Endothelial cell (in vitro differentiated cells): ENCODE measurements around the gene TGOLN2. TPM values are rescaled to one million over a fixed set of nuclear protein-coding genes. Genes with fewer than 3 reads are reported as not detected.
"Not testable (repeated sequence)": the region's sequence is repeated elsewhere in the genome, so short reads cannot be mapped to it uniquely, and the experiment has no call there.

Source experiments
- DNase-seq: peaks from one replicate; pipeline ENCODE4 v3.0.0; 2021; ENCODE audit warnings: low spot score
- H3K27ac Mint-ChIP-seq: one replicate; pipeline ENCODE4 v1.8.0; 2021; ENCODE audit warnings: mixed read lengths, inconsistent platforms; ENCODE audit not compliant: unreplicated experiment
- H3K27me3 Mint-ChIP-seq: one replicate; pipeline ENCODE4 v1.8.0; 2021; ENCODE audit warnings: mild to moderate bottlenecking, moderate library complexity, mixed read lengths, inconsistent platforms; ENCODE audit not compliant: unreplicated experiment
- H3K36me3 Mint-ChIP-seq: one replicate; pipeline ENCODE4 v1.8.0; 2021; ENCODE audit warnings: mild to moderate bottlenecking, low read depth, mixed read lengths, inconsistent platforms; ENCODE audit not compliant: unreplicated experiment
- H3K4me1 Mint-ChIP-seq: one replicate; pipeline ENCODE4 v1.8.0; 2021; ENCODE audit warnings: mild to moderate bottlenecking, mixed read lengths, inconsistent platforms; ENCODE audit not compliant: unreplicated experiment
- H3K4me3 Mint-ChIP-seq: one replicate; pipeline ENCODE4 v1.8.0; 2021; ENCODE audit warnings: mild to moderate bottlenecking, mixed read lengths, inconsistent platforms; ENCODE audit not compliant: unreplicated experiment
- H3K9me3 Mint-ChIP-seq: one replicate; pipeline ENCODE4 v1.8.0; 2021; ENCODE audit warnings: mixed read lengths, inconsistent platforms; ENCODE audit not compliant: unreplicated experiment
- total RNA-seq: library from RNA; stranded (reverse); fragmentation: NEBNext Ultra II Directional; extraction: Animal tissue kit (Norgen Biotek cat#: 25700); gene quantifications from one replicate; pipeline ENCODE4 v1.2.1, GENCODE V29; 2021; ENCODE audit not compliant: unreplicated experiment
- TF ChIP-seq, protein P1 (sequence below): fragments of 200-600 bp; sonication (generic); IDR thresholded peaks from one replicate; pipeline ENCODE4 v1.5.0; 2021; ENCODE audit warnings: antibody characterized with exemption; ENCODE audit not compliant: unreplicated experiment

The TGOLN2 gene
- total RNA-seq, 1 donor from 2014 or later = 83.1 TPM

DNA sequence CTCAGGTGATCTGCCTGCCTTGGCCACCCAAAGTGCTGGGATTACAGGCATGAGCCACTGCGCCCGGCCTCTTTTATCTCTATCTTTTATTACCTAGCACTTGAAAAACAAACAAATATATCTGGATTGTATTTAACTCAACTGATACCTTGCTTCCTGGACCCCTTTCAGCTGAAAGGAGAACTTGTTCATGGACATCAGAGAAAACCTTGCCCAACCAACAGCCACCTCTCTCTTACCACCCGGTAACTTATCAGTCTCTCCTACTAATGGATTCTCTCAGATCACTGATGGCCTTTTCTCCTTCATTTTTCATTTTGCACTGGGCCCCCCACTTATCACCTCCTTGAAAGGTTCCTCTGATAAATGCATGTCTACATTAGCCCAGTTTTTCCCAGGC, 19.8 kb upstream of the TGOLN2 start:
- no peaks in the 10 kb centered on the region for H3K4me1 Mint-ChIP-seq
- no peaks in the 10 kb centered on the region for H3K9me3 Mint-ChIP-seq
- H3K27ac Mint-ChIP-seq = no peak overlapping the region
- H3K4me3 Mint-ChIP-seq = no peak overlapping the region
- H3K36me3 Mint-ChIP-seq = peaks cover 36% of the 10 kb centered on the region
- H3K27me3 Mint-ChIP-seq = peaks cover 1% of the 10 kb centered on the region
- no peak for DNase-seq
- TF ChIP-seq, protein P1, sequence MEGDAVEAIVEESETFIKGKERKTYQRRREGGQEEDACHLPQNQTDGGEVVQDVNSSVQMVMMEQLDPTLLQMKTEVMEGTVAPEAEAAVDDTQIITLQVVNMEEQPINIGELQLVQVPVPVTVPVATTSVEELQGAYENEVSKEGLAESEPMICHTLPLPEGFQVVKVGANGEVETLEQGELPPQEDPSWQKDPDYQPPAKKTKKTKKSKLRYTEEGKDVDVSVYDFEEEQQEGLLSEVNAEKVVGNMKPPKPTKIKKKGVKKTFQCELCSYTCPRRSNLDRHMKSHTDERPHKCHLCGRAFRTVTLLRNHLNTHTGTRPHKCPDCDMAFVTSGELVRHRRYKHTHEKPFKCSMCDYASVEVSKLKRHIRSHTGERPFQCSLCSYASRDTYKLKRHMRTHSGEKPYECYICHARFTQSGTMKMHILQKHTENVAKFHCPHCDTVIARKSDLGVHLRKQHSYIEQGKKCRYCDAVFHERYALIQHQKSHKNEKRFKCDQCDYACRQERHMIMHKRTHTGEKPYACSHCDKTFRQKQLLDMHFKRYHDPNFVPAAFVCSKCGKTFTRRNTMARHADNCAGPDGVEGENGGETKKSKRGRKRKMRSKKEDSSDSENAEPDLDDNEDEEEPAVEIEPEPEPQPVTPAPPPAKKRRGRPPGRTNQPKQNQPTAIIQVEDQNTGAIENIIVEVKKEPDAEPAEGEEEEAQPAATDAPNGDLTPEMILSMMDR = no peak

DNA sequence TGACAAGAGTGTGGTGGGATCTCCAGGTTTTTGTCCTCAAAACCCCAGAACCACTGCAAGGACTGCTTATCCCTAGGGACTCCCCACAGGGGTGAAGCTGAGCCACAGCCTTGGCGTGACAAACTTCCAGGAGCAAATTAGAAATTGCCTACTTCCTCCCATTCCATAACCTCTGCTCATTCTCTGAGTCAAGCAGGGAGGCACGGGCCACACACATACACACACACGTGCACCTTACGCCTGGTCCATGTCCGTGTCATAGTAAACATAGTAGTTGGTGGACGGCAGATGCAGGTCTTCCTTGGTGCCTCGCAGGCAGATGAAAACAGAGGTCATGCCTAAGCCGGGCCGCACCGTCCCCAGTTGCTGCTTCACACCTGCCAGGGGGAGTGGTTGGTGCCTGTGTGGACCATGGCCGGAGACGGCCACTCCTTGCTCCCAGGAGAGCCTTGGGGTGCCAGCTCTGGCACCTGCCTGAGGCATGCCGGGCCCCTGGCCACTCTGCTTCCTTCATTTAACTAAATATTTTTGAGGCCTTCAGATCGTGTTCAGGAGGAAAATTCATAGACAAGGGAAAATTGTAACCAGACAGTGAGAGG, 16.7 kb upstream of the TGOLN2 start:
- no peak for DNase-seq
- TF ChIP-seq, protein P1 = no peak
- Mint-ChIP-seq H3K4me1 (peaks cover 5% of the 10 kb centered on the region), H3K9me3 (no peaks in the 10 kb centered on the region), H3K27ac (no peak overlapping the region), H3K36me3 (peaks cover 21% of the 10 kb centered on the region), H3K4me3 (no peak overlapping the region), H3K27me3 (peaks cover 3% of the 10 kb centered on the region)

DNA sequence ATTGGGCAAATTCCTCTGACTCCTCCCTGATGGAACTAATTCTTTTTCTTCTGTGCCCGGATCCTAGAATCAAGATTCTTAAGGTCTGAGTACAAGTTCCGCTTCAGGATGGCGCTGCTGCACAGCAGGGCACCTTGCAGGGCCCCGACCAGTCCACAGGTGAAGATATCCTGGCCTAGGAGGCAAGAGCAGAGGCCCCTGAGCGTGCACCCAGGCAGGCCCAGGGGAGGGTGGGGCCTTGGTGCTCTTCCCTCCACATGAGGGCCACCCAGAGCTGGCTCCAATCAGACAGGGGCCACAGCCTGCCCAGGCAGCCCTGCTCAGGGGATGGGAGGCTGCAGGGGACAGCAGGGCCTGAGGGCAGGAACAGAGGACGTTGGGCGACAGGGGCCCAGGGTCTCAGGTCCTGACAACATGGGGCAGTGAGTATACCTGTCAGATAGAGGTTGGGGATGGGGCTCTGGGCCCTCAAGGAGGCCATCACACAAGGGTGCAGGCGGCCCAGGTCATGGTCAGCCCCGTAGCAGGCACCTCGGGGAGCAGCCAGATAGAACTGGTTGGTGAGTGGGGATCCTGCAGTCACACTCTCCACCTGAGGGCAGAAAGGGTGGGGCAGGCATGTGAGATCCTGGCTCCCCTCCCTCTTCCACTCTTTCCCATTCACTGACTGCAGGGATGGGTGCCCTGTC, 15.6 kb upstream of the TGOLN2 start:
- not testable (repeated sequence) for H3K9me3 Mint-ChIP-seq, H3K27ac Mint-ChIP-seq, H3K4me1 Mint-ChIP-seq, H3K4me3 Mint-ChIP-seq, H3K27me3 Mint-ChIP-seq, DNase-seq
- peaks cover 15% of the 10 kb centered on the region for H3K36me3 Mint-ChIP-seq

DNA sequence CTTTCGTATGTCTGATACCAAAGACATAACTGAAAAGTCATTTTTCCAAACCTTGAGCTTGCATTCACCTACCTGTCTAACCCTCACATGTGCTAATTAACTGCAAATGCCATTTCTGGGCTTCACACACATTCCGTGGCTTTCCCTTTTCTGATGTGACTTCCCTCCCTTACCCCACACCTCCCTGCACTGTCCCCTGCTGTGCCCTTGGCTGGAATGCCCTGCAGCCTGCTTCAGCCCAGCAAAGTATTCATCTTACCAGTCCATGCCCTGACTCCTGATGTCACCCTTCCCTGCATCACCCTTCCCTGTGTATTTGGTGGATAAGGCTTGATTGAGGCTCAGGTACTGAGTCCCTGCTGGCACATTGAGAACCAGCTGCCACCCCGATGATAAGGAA, 14.4 kb upstream of the TGOLN2 start:
- no peaks in the 10 kb centered on the region for H3K9me3 Mint-ChIP-seq
- H3K36me3 Mint-ChIP-seq = peaks cover 10% of the 10 kb centered on the region
- H3K4me1 Mint-ChIP-seq = peaks cover 5% of the 10 kb centered on the region
- TF ChIP-seq, protein P1 = no peak
- peaks cover 3% of the 10 kb centered on the region for H3K27me3 Mint-ChIP-seq
- DNase-seq = no peak
- H3K27ac Mint-ChIP-seq = no peak overlapping the region
- no peak overlapping the region for H3K4me3 Mint-ChIP-seq

DNA sequence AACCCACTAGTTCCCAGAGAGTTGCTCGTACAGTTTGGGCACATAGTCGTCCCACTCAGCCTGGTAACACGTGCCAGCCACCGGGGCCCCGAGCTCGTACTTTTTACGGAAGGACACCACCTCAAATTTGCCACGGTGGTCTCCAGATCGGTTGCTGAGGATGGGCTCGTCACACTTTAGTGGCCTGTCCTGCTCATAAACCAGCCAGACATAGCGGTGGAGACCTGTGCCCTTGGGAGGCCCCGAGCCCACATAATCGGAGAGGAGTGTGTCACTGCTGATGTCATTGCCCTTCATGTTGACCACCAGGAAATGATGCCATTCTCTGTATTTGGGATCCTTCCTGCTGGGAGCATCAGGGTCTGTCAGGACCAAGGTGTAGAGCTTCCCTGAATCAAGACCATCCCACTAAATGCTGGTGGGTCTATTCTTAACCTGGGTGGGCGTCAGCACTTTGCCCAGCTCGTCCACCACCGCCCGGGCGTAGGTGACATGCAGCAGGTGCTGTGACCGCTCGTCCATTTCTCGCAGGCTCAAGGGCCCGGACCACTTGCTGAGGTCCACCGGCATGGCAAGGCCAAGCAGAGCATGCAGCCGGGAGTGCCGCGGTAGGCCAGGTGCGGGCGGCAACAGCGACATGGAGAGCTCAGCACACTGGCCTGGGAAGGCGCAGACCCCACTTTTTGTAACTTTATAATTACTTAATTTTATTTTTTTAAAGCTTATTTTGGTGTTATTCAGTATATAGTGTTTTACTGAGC, 13.7 kb upstream of the TGOLN2 start:
- H3K9me3 Mint-ChIP-seq = no peaks in the 10 kb centered on the region
- H3K4me3 Mint-ChIP-seq = no peak overlapping the region
- DNase-seq = no peak
- peaks cover 3% of the 10 kb centered on the region for H3K27me3 Mint-ChIP-seq
- TF ChIP-seq, protein P1 = no peak
- H3K27ac Mint-ChIP-seq = no peak overlapping the region
- peaks cover 5% of the 10 kb centered on the region for H3K36me3 Mint-ChIP-seq
- peaks cover 5% of the 10 kb centered on the region for H3K4me1 Mint-ChIP-seq
